NCI-H2081 (cell line): Measurements from ENCODE around the gene GPX6.
"Not testable (repeated sequence)": the region's sequence is repeated elsewhere in the genome, so short reads cannot be mapped to it uniquely, and the experiment has no call there.

Source experiments
- DNase-seq, 2 experiments: peaks; one replicate each; lab custom pipeline; 2025; lab: John Stamatoyannopoulos, UW

GPX6 gene

DNA sequence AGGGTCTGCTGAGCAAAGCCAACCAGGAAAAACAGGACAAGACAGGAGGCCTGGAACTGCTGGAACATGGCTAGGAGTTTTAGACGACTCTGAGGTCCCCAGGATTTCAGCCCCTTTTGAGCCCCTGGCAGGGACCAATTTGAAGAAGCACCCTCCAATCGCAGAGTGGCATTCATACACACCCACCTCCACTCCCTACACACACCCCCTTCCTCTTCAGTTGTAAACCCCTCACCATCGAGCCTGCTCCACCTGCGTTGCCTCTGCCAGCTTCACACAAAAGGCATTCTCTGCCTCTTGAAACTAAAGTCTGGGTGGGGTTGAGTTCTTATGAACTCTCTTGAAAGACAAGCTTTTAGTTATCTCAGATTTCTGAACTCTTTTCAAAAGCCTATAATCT is at the start of gene GPX6:
GPX6 (minus strand) TSS at position 118 of the 400 bp plus-strand sequence; CDS start at position 68, 50 bp downstream.
- DNase-seq: no peak

DNA sequence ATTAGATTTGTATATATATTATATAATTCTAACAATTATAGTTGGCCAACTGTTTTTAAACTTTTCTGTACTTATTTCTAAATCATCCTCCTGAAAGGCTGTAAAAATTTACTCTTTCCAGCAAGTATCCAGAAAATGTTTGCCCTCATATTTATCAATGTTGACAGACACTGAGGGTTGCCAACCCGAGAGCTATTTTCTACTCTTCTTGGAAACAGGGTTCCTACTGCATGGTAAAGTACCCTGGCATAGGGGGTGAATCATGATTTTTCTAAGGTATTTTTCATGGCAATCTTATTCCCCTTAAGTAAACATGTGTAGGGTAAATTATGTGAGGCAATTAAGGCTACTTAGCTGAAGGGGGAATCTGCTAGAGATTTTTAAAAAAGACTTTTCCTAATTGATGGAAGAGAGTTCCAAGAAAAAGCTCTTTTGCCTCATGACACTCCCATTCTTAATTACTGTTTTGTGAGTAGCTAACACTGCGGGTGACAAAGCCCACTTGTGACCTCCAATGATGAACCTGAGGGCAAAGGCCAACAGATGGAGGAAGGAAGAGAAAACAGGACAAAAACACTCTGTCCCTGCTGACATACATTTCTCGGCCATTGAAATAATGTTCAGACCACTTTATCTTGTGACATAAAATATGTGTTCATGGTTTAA is 48.0 kb upstream of the GPX6 start:
- DNase-seq: no peak

DNA sequence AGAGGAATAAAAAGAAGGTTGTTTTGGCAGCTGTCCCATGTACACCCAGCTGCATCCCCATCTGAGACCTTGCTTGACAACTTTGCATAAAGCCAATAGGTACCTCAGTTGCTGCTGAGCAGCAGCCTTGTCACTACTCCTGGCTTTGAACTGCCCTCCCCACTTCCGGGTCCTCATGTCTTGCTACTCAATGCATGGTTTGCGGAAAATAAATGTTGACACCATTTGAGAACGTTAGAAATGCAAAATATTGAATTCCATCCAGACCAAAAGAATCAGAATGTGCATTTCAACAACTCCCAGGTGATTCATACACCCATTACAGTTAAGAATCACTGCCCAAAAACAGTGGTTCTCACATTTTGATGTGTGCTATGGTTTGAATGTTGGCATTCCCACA is 43.0 kb upstream of the GPX6 start:
- DNase-seq: peak; percentile 20 to 75

DNA sequence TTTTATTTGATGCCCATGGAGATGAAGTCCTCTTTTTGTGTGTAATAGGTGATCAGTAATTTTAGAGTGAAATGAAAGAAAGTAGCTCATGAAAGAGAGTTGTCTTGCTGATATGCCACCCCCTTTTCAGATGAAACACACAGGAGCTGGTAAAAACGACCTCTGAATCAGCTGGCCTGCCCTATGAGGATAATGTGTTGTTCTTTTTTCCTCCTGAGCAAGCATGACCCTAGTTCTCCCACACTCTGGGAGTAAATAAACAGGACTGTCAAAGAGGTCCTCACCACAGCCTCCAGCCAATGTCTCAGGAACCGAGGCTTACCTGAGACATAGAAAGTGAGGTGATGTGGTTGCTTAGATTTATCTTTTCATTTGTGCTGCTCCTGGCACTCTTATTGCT is 39.5 kb upstream of the GPX6 start:
- no peak for DNase-seq

DNA sequence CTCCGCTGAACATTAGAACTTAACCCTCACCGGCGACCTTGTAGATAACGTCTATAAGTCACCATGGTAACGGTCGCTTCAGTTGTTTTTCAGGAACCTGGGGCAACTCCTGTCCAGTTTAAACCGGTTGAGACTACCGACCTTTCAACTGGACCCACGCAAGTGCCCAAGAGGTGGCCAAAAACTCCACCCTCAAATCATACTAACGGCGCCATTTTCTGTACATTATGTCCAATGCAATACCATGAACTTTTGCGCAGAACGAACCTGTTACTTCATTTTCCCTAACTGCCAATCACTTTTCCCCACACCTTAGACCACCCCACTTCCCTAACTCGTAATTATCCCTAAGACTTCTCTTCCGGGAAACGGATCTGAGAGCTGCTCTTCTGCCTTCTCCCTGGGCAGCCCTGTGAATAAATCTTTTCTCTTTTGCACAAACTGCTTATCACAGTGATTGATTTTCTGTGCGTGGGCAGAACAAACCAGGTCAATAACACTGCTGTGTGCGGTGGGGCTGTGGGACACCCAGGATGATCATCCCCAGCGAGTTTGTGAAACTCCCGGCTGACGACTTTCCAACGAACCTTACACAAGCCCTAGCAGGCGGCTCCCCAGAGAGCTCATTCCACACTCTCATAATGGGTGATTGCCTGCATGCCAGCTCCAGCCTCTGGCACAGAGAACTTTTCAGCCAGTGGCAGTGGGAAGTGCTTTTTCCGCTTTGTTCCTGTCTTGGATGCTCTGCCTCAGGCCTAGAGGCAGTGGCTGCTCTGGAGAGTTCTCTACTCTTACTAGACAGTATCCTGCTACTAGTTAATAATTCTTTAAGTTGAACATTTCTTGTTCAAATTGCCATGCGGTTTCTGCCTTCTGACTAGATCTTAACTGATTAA is 38.6 kb upstream of the GPX6 start:
- no peak for DNase-seq

DNA sequence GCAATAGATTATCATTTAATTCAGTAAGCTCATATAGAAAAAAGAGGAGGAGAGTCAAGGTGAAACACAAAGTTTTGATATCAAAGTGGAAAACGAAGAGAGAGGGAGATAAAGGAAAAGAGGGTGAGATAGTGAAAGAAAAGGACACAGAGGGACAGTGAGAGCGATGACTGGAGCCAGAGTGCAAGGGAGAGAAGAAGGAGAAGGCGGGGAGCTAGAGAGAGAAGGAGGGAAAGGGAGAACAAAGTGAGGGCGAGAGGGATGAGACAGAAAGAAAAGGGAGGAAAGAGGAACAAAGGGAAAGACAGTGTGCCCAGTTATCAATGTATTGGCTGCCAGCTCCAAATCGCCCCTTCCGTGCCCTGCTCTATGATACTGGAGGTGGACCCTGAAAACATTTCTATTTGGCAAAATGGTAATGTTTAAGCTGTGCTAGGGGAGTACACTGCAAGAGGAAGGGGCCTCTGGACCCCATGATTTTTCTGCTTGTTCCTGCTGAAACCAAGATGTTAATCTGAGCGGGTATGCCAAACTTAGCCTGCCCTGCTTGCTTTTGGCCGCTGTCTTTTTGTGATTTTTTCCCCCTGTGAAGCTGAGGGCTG is 37.9 kb upstream of the GPX6 start:
- DNase-seq: no peak

DNA sequence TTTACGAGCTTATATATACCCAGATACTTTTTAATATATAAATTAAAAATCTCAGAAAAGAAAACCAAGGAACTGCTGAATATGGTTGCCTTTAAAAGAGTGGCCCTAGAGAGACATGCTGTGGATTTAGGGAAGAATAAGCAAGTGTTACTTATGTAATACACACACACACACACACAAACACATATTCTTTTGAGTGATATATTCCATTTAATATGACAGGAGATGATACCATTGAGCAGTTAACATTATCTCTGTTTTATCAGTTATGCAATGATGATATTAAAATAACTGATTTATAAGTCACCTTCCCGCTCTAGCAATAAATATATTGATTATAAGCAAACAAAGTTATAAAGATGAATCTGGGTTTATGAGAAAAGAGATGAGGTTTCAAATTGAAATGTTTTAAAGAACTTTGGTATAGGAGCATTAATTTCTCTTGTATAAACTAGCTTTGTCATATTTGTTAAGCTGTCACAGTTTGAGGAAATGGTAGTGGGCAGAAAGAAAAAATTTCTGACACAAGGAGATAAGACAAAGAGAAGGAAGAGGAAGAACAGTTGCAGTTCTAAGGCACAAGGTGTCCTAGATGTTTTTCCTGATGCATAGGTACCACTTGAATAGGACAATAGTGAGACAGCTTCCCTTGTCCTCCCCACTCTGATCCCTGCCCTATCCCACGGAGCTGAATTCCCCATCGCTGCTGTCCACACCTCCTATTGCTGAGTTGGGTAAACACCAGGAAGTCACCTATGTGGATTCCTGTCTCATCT is 36.5 kb upstream of the GPX6 start:
- no peak for DNase-seq

DNA sequence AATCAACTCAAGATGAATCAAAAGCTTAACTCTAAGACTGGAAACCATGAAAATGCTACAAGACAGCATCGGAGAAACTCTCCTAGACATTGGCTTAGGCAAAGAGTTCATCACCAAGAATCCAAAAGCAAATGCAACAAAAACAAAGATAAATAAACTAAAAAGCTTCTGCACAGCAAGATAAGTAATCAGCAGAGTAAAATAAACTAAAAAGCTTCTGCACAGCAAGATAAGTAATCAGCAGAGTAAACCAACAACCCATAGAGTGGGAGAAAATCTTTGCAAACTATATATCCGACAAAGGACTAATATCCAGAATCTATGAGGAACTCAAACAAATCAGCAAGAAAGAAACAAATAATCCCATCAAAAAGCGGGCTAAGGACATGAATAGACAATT is 31.4 kb upstream of the GPX6 start:
- DNase-seq: not testable (repeated sequence)

- no peak for DNase-seq
Observed at GRCh38 chr6:28545955-28546354, 30.4 kb upstream of the GPX6 start.

- DNase-seq: peak; percentile 26 to 47
Observed at GRCh38 chr6:28543651-28544610, 28.3 kb upstream of the GPX6 start.

- DNase-seq: peak; percentile 72 to 89
Observed at GRCh38 chr6:28542440-28543296, 27.1 kb upstream of the GPX6 start.

DNA sequence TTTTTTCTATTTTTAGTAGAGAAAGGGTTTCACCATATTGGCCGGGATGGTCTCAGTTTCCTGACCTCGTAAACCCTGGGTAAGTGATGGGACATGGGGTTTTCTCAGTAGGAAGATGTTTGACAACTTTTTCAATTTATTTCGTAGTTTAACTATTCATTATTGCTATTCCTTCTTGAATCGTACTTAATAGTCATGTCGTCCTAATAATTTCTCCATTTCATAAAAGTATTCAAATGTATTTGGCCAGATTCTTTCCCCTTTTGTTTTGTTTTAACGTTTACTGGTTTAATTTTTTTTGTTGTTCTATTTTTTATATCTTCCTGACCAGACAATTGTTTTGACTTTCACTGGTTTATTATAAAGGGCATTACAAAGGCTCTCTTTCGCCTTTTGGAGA is 26.4 kb upstream of the GPX6 start:
- DNase-seq: no peak

- no peak for DNase-seq
Observed at GRCh38 chr6:28537509-28538140, 22.0 kb upstream of the GPX6 start.

DNA sequence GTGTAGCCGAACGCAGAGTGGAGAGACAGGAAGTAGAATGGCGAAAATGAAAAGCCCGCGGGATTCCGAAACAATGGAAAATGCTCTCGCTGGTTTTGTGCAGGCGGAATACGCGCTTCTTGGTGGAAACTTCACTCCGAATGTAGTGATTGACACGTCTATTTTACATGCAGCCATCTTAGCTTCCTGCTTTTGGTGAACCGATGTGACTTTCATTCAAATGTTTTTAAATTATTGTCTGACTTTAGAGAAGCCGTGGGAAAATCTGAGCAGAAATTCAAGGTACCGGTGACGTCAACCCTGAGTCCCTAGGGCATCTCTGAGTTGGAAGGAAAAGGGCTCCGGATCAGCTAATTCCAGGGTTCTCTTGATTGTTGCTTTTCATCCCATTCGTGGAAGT is 21.5 kb upstream of the GPX6 start:
- no peak for DNase-seq

DNA sequence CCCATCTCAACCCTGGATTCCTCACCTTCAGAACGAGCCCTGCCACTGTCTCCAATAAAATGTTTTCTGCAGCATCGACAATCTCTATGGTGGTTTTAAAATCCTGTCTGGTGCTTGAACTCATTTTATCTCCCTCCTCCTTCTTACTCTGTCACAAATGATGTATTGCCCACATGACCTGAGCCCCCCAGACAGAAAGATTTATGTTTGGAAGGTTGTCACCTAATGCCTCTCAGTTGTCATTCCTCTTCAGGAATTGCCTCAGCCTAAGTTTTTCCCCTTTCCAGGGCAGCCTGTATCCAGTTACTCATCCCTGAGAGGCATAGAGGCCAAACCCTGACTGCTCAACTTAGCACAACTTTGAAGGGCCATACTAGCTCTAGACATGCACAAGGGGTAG is 19.3 kb upstream of the GPX6 start:
- no peak for DNase-seq

- DNase-seq: no peak
Observed at GRCh38 chr6:28534306-28534705, 18.7 kb upstream of the GPX6 start.

- DNase-seq: no peak
Observed at GRCh38 chr6:28531479-28532128, 16.0 kb upstream of the GPX6 start.

GRCh38 chr6:28530777-28531176 is 15.2 kb upstream of the GPX6 start:
- DNase-seq: no peak

GRCh38 chr6:28525496-28526039 is 10.0 kb upstream of the GPX6 start, which contains the start of gene GPX5:
TSS of gene GPX5 (plus strand) at chr6:28525881. CDS start at chr6:28526014, 133 bp downstream.
- DNase-seq: no peak
